Measurements from ENCODE around the gene SPRY4.
"Not testable (repeated sequence)": the region's sequence is repeated elsewhere in the genome, so short reads cannot be mapped to it uniquely, and the experiment has no call there.

Gene SPRY4

GRCh38 chr5:142324871-142325724 is at the start of gene SPRY4:
TSS of gene SPRY4 (minus strand) at chr5:142325021. CDS start at chr5:142315108, 9,913 bp downstream.
- ChIA-PET POLR2A (interaction anchor here (0.5 to 3.5 kb wide), 10 partner anchors 9 to 243 kb away, joined by 3 to 22 read pairs (median 3); no protein-coding TSS in a partner anchor), CTCF (interaction anchor here (0.6 to 13.9 kb wide), 10 partner anchors 9 to 222 kb away, joined by 3 to 193 read pairs (median 3); no protein-coding TSS in a partner anchor)
- peak; percentile 20 for TF ChIP-seq CTCF (IDR thresholded peaks at IDR 0.05; ENCODE audit: insufficient read depth, low read length, missing control alignments)
- H3K4me3 ChIP-seq (ENCODE audit: low read depth, low read length) = peak within 1 kb of the TSS; percentile 81
- DNase-seq (ENCODE audit: low read depth, low spot score) = peak; percentile 84

GRCh38 chr5:142368529-142368928 is 43.7 kb upstream of the SPRY4 start:
- TF ChIP-seq CTCF (IDR thresholded peaks at IDR 0.05; ENCODE audit: insufficient read depth, low read length, missing control alignments) = no peak
- CTCF ChIA-PET = interaction anchor here (0.6 kb wide), 1 partner anchor 44 kb away, joined by 3 read pairs; the partner anchor contains the start of gene SPRY4
- DNase-seq (ENCODE audit: low read depth, low spot score) = no peak
- POLR2A ChIA-PET = no interaction called here
- H3K4me3 ChIP-seq (ENCODE audit: low read depth, low read length) = no peak overlapping the region

DNA sequence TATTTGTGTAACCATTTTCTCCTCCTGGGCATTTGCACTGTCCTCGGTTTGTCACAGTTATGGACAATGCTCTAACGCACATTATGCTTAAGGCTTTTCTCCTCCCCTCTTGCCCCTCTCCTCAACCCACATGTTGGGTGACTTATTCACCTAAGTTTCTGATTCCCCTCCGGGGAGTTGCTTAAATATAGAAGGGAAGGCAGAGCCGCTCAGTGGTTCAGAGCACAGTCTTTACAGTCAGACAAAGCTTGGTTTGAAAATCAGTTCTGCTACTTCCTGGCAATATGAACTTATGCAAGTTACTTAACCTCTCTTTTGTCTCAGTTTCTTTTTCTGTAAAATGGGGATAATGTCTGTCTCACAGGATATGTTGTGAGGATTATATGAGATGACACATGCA is 41.2 kb upstream of the SPRY4 start:
- POLR2A ChIA-PET = no interaction called here
- no peak for DNase-seq (ENCODE audit: low read depth, low spot score)
- no peak for TF ChIP-seq CTCF (IDR thresholded peaks at IDR 0.05; ENCODE audit: insufficient read depth, low read length, missing control alignments)
- CTCF ChIA-PET = no interaction called here
- H3K4me3 ChIP-seq (ENCODE audit: low read depth, low read length) = no peak overlapping the region

- no peak for DNase-seq (ENCODE audit: low read depth, low spot score)
- CTCF ChIA-PET = interaction anchor here (1.0 kb wide), 1 partner anchor 184 kb away, joined by 3 read pairs; no protein-coding TSS in a partner anchor
- no peak for TF ChIP-seq CTCF (IDR thresholded peaks at IDR 0.05; ENCODE audit: insufficient read depth, low read length, missing control alignments)
- H3K4me3 ChIP-seq (ENCODE audit: low read depth, low read length) = no peak overlapping the region
- POLR2A ChIA-PET = no interaction called here
Measured at GRCh38 chr5:142364251-142365145, 39.7 kb upstream of the SPRY4 start.

- ChIA-PET POLR2A (interaction anchor here (0.7 kb wide), 1 partner anchor 39 kb away, joined by 3 read pairs; the partner anchor contains the start of gene SPRY4), CTCF (interaction anchor here (1.0 kb wide), 1 partner anchor 185 kb away, joined by 3 read pairs; no protein-coding TSS in a partner anchor)
- no peak for TF ChIP-seq CTCF (IDR thresholded peaks at IDR 0.05; ENCODE audit: insufficient read depth, low read length, missing control alignments)
- DNase-seq (ENCODE audit: low read depth, low spot score) = no peak
- no peak overlapping the region for H3K4me3 ChIP-seq (ENCODE audit: low read depth, low read length)
Measured at GRCh38 chr5:142363619-142363963, 38.8 kb upstream of the SPRY4 start.

- DNase-seq (ENCODE audit: low read depth, low spot score); H3K4me3 ChIP-seq (ENCODE audit: low read depth, low read length); CTCF ChIA-PET: not testable (repeated sequence)
- POLR2A ChIA-PET = interaction anchor here (0.6 kb wide), 1 partner anchor 39 kb away, joined by 3 read pairs; no protein-coding TSS in a partner anchor
Measured at GRCh38 chr5:142362193-142362592, 37.4 kb upstream of the SPRY4 start.

All from AG04449 (cell line).